Measurements from ENCODE around the gene BLTP3B.

The BLTP3B gene

DNA sequence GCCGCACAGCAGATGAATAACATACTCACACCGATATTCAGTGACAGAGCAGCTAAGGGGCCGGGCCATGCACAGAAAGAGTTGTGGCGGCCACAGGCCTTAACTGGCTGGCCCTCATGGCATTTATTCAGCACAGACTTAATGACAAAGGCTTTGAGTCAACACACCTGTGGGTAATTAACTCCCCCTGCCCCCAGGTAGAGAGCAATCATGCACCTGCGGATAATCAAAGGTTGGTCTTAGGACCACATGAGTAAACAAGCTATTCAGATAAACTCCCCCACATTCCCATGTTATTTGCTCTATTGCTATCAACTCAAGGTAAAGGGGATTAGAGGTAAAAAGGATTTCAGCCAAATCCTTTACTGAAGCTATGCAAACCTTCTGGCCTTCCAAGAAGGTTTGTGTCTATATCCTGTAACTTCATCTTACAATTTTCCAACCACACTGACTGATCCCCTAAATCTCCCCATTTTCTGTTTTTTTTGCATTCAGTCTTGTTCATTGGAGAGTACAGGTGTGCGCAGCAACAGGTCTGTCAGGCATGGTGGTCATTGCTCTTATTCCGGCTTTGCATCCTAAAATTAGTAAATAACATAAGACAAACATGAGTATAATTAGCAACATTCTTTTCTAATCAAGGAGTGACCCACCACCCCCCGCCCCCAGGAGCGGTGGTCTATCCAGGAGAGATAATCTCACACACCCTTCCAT, 16.9 kb upstream of the BLTP3B start:
- no peak for DNase-seq (ENCODE audit: low read depth)

GRCh38 chr12:100158535-100158934, 15.9 kb upstream of the BLTP3B start:
- DNase-seq (ENCODE audit: low read depth): no peak

DNA sequence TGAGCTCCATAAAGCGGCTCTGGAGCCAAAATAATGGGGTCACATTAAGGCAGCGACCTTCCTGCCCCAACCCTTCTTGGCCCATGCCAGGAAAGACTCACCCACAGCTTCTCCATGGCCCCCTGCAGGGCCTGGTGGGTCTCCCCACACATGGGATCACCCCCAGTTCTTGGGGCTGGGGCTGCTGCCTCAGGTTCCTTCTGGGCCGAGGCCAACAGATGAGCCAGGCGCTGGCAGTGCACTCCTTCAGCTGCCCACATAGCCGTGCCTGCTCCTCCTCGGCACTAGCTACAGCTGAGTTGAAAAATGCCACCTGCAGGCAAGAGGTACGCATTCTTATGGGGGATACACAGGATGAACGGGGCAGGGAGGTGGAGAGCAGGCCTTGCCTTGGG, 14.8 kb upstream of the BLTP3B start:
- DNase-seq (ENCODE audit: low read depth): no peak

DNA sequence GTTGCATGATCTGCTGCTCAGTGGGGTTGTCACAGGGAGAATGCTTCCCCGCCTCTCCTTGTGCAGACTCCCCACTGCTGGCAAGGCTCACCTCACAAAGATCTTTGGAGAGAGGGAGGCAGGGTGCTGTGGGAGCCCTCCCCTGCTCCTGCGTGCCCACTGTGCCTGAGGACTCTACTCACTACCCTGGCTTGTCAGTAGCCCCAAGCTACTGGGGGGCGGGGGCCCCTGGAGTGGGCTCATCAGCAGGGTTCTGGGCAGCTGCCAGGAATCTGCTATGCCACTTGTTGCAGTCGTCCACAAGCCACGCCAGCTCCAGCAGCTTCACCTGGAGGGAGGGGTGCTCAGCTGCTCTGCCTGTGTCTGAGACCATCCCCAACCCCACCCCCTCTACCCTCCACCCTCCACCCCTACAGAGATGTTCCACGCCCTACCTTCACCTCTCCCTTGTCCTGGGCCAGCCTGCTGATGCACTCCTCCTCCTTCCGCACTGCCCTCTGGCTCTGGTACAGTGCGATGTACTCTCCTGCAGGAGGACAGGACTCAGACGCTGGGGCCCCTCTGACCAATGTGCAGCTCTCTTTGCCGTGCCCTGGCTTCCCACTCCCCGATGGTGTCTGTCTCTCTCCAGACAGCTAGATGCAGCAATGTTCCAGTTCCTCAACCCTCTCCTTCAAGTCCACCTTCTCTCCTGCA, 14.2 kb upstream of the BLTP3B start:
- no peak for DNase-seq (ENCODE audit: low read depth)

DNA sequence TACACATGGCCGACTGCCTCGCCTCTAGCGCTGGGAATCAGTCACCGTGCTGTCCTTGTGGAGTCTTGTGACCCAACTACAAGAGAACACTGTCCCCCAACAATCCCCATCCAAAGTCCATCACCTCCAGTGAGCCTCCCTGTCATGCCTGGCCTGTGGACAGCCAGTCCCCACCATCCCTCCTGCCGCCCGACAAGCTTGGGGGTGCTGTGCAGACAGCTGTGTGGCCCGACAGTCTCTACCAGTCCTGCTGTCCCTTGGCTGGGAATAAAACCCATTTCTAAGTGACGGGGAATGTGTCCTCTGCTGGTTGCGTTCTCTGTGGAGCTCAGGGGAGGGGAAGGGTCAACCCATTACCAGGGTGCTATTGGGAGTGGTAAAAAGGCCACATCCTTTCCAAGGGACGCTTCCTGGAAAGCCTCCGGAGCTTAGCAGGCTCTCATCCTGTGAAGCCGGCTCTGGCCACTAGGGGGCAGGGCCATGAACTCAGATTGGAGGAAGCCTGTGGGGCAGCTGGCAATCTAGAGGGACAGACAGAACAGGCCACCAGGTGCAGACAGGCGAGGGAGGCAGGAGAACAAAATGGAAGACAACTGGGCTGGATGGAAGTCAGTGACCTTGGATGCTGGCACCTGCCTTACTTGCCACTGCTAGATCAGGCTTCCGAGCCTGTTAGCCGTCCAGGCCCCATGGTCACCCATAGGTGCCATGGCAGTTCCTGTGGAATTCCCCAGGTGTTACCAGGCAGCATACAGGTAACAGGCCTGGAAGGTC, 12.0 kb upstream of the BLTP3B start:
- no peak for DNase-seq (ENCODE audit: low read depth)

DNA sequence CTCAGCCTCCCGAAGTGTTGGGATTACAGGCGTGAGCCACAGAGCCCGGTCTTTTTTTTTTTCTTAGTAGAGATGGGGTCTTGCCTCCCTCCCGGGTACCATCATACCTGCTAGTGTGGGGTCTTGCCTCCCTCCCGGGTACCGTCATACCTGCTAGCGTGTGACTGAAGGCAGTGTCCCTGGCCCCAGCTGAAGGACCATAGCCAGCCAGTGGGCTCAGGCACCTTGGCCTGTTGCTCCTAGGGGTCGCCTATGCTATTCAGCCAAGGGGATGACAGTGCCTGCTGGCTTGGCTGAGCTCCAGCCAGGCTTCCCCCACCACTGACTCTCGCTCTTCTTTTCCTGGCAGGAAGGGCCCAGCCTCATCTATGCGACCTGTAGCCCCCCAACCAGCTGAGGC, 10.5 kb upstream of the BLTP3B start:
- DNase-seq (ENCODE audit: low read depth): no peak

DNA sequence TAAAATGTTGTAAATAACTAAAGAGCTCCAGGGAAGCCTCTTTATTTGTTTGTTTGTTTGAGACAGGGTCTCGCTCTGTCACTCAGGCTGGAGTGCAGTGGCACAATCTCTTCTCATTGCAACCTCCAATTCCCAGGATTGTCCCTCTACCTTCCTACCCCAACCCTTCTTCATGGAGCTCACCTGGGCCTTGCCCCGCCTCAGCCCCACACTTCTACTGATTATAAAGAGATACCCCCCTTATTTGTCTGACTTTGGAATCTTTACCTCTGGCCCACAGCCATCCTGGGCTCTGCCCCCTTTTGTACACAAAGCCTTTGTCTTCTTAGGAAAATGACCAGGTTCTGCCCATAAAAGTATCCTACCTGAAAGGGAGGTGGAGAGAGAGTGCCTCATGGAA, 9.1 kb upstream of the BLTP3B start:
- DNase-seq (ENCODE audit: low read depth): no peak

DNA sequence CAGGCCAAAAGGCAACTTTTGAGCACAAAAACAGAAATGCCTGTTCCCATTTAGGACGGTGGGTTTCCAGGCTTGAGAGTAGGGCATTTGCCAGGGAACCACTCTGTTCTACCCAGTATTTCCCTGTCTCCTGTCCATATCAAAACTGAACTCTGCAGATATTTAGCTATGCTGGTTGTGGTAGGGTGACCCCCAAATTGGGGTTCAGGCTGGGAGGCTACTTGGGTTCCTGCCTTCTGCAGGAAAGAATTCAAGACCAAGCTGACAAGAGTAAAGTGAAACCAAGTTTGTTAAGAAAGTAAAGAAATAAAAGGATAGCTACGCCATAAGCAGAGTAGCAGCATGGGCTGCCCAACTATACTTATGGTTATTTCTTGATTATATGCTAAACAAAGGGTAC, 3.6 kb upstream of the BLTP3B start:
- DNase-seq (ENCODE audit: low read depth): no peak

GRCh38 chr12:100145643-100146042, 3.0 kb upstream of the BLTP3B start:
- no peak for DNase-seq (ENCODE audit: low read depth)

DNA sequence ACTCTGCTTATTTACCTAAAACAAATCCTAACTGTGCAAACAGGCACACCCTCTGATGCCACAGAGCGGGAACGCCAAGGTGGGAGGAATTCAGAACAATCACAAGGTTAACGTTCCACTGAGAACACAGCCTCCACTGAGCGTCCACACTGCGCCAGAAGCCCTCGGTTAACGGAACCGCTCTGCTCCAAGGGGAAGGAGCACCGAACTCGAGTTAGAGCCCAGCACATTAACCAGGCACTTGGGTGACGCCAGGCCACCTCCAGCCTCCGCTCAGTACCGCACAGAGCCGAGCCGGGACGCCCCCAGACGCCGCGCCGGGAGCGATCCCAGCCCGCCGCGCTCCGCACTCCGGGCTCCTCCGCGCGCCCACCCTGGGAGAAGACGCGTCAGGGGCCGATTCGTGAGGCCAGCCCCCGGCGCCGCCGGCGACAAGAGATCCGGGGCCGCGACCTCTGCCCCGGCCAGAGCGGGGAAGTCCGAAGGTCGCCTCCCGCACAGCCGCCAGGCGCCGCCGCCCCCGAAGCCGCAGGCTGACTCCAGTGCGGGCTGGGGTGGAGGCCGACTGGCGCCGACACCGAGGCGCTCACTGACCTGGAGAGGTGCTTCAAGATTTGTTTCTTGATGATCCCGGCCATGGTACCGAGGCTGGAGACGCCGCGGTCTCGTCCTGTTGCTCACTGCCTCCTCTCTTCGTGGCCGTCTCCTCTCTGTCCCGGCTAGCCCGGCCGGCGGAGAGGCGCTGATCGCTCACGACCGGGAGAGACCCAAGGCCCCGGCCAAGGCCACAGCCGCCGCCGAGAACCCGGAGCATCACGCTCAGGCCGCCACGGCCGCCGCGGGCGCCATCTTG, 450 bp downstream of the BLTP3B start:
- no peak for DNase-seq (ENCODE audit: low read depth)

DNA sequence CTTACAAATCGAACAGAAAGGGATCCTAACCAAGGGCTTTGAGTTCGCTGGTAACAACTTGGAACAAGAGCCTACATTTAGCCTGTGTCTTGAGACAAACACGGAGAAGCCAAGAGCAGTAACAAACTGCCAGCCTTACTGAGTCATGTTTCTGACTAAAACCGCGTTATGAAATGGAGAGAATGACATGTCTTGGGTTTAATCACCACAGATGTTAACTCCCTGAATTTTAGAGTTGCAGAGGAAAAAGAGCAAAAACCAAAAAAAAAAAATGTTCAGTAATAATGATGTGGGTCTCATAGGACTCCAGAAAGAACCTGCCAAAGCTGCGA, 1.0 kb downstream of the BLTP3B start:
- peak; percentile 77 for DNase-seq (ENCODE audit: low read depth)

GRCh38 chr12:100138803-100139098, 3.9 kb downstream of the BLTP3B start:
- DNase-seq (ENCODE audit: low read depth): no peak

GRCh38 chr12:100138048-100138802, 4.4 kb downstream of the BLTP3B start:
- no peak for DNase-seq (ENCODE audit: low read depth)

- no peak for DNase-seq (ENCODE audit: low read depth)
Measured at GRCh38 chr12:100133200-100133599, 9.5 kb downstream of the BLTP3B start.

DNA sequence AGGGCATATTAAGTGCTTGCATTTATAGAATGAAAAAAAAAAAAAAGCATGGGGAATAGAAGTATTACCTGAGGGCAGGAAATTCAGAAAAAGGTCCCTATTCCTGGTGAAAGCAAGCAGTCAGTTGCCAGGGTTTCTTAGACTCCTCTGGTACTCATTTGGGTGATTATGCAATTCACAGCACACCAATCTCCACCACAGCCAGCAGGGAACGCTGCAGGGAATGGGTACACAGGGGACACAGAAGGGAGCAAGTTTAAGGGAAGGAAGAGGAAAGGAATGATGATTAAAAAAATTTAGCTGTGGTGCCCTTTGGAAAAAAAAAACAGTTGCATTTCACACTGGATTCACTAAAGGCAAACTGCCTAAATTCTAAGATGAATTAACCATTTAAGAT, 14.2 kb downstream of the BLTP3B start:
- DNase-seq (ENCODE audit: low read depth): no peak

GRCh38 chr12:100127766-100128511, 14.7 kb downstream of the BLTP3B start:
- DNase-seq (ENCODE audit: low read depth): peak; percentile 48

DNA sequence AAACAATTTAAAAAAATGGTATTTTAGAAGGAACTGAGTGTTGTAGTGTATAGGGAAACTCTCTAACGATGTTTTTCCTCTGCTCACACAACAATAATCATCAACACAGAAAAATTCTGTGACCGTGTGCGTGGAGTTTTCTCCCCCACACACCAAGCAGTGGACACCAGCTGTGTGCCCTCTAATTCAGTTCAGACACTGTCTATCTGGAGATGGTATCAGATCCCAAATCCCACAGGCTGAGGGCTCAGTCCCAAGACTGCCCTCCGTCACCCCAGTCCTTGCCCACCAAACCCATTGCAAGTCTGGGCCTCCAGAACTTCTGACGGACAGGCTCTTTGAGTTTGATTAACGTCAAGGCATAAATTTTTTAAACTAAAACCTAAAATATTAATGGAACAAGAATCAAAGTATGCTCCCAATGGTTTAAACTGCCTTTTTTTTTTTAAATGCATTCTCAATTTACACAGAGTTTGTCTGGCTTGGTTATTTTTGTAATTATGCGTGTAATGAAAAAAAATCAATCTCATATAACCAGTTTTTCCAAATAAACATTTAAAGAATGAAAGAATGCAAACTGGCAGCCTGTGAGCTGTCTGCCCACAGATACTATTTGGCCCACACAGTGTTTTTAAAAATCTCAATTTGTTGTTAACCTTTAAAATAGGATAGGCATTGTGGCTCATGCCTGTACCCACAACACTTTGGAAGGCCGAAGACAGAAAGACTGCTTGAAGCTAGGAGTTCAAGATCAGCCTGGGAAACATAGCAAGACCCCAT, 19.2 kb downstream of the BLTP3B start:
- DNase-seq (ENCODE audit: low read depth): no peak

GRCh38 chr12:100120355-100120754, 22.3 kb downstream of the BLTP3B start:
- DNase-seq (ENCODE audit: low read depth): no peak

DNA sequence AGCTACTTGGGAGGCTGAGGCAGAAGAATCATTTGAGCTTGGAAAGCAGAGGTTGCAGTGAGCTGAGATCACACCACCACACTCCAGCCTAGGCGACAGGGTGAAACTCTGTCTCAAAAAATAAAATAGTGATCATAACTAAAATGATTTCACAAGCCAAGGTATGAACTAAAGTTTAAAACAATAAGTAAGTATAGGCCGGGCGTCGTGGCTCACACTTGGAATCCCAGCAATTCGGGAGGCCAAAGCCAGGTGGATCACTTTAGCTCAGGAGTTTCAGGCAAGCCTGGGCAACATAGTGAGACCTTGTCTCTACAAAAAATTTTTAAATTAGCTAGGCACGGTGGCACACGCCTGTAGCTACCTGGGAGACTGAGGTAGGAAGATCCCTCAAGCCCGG, 27.4 kb downstream of the BLTP3B start:
- DNase-seq (ENCODE audit: low read depth): no peak

DNA sequence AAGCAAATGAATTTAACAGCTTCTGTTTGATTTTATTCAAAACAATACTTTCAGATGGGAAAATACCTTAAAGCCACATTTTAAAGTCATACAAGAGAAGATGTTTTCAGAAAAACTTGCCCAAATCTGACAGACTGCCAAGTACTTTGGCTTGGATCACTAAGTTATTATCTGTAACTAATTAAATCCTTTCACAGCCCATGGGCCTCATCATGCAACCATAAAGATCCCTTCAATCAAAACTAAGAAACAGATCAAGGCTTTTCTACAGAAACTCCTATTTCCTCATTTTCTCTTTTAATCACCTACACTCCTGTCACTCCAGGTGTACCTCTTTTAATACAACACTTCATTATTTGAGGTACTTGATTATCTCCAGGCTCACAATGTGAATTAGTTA, 28.1 kb downstream of the BLTP3B start:
- DNase-seq (ENCODE audit: low read depth): peak; percentile 49
